Vagina (tissue), 2 donors: ENCODE data around the gene NKD2.
"Not testable (repeated sequence)": the region's sequence is repeated elsewhere in the genome, so short reads cannot be mapped to it uniquely, and the experiment has no call there.

Experiments used
- CTCF ChIP-seq, 3 experiments: fragments of 450-650 bp in 2 of 3; fragments of 200-600 bp in 1 of 3; sonication (generic) in 1 of 3; IDR thresholded peaks; one replicate each; pipeline ENCODE4 v1.5.1; 2017 to 2019; ENCODE audit warnings: antibody characterized with exemption in 3 of 3, mild to moderate bottlenecking in 2 of 3, moderate library complexity in 2 of 3
- POLR2A ChIP-seq, 2 donors: fragments of 450-650 bp; IDR thresholded peaks; one replicate each; pipeline ENCODE4 v1.6.1; 2017; ENCODE audit warnings: antibody characterized with exemption in 2 of 2, mild to moderate bottlenecking in 2 of 2, moderate library complexity in 2 of 2
- POLR2AphosphoS5 ChIP-seq, 2 donors: sonication (generic); formaldehyde crosslinking; IDR thresholded peaks; one replicate each; pipeline ENCODE4 v1.9.0; 2017; ENCODE audit warnings: antibody characterized with exemption in 2 of 2, mild to moderate bottlenecking in 2 of 2, low read depth in 1 of 2; ENCODE audit not compliant: insufficient read depth in 1 of 2

DNA sequence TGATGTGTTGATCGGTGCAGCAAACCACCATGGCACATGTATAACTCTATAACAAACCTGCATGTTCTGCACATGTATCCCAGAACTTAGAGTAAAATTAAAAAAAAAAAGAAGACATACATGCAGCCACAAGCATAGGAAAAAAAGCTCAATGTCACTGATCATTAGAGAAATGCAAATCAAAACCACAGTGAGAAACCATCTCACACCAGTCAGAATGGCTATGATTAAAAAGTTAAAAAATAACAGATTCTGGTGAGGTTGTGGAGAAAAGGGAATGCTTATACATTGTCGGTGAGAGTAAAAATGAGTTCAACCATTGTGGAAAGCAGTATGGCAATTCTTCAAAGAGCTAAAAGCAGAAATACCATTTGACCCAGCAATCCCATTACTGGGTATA is 36.0 kb upstream of the NKD2 start:
- TF ChIP-seq CTCF (IDR thresholded peaks at IDR 0.05); POLR2AphosphoS5 (IDR thresholded peaks at IDR 0.05; ENCODE audit: insufficient read depth in 1 of 2, low read depth in 1 of 2); POLR2A (IDR thresholded peaks at IDR 0.05): not testable (repeated sequence)
